Loucy (cell line): ENCODE measurements around the gene ATP11A.

Experiments
- H2AFZ ChIP-seq: fragments of 200-600 bp; sonication (generic); 2 replicates; pipeline ENCODE4 v1.6.0; 2016; ENCODE audit warnings: antibody characterized with exemption, mild to moderate bottlenecking, low read length, moderate library complexity
- H3F3A ChIP-seq: fragments of 200-600 bp; 2 replicates; pipeline ENCODE4 v1.6.0; 2016; ENCODE audit warnings: antibody characterized with exemption, low read depth, mild to moderate bottlenecking
- H3K27me3 ChIP-seq: fragments of 200-600 bp; sonication (generic); 2 replicates; pipeline ENCODE4 v1.6.1; 2014; ENCODE audit warnings: low read length, mild to moderate bottlenecking; ENCODE audit not compliant: insufficient read depth, poor library complexity, severe bottlenecking
- H3K36me3 ChIP-seq: fragments of 200-600 bp; sonication (generic); 2 replicates; pipeline ENCODE4 v1.6.1; 2016; ENCODE audit warnings: low read length; ENCODE audit not compliant: insufficient read depth
- H3K4me1 ChIP-seq: fragments of 200-600 bp; sonication (generic); 2 replicates; pipeline ENCODE4 v1.5.1; 2014; ENCODE audit warnings: low read length, mild to moderate bottlenecking; ENCODE audit not compliant: insufficient read depth, poor library complexity, severe bottlenecking
- H3K4me2 ChIP-seq: fragments of 200-600 bp; sonication (generic); 2 replicates; pipeline ENCODE4 v1.6.0; 2014; ENCODE audit warnings: antibody characterized with exemption, low read length, low read depth, mild to moderate bottlenecking; ENCODE audit not compliant: poor library complexity, severe bottlenecking
- H3K4me3 ChIP-seq: fragments of 200-600 bp; sonication (generic); 2 replicates; pipeline ENCODE4 v1.5.1; 2014; ENCODE audit warnings: low read length, mild to moderate bottlenecking, mixed read lengths; ENCODE audit not compliant: poor library complexity, severe bottlenecking
- H3K79me2 ChIP-seq: fragments of 200-600 bp; sonication (generic); 2 replicates; pipeline ENCODE4 v1.6.1; 2014; ENCODE audit warnings: low read length; ENCODE audit not compliant: insufficient read depth
- H3K9ac ChIP-seq: fragments of 200-600 bp; sonication (generic); 2 replicates; pipeline ENCODE4 v1.6.0; 2014; ENCODE audit warnings: mild to moderate bottlenecking, low read depth, low read length, moderate library complexity; ENCODE audit not compliant: poor library complexity, severe bottlenecking
- H3K9me2 ChIP-seq: fragments of 200-600 bp; sonication (generic); replicated peaks from 2 replicates; pipeline ENCODE4 v1.6.1; 2016; ENCODE audit warnings: low read depth, low read length, mixed read lengths
- H3K9me3 ChIP-seq: fragments of 200-600 bp; sonication (generic); 2 replicates; pipeline ENCODE4 v1.6.1; 2014; ENCODE audit warnings: mild to moderate bottlenecking, antibody characterized with exemption, low read length, low read depth; ENCODE audit not compliant: insufficient read depth
- H4K20me1 ChIP-seq: fragments of 200-600 bp; sonication (generic); 2 replicates; pipeline ENCODE4 v1.6.0; 2014; ENCODE audit warnings: antibody characterized with exemption, low read length, mild to moderate bottlenecking; ENCODE audit not compliant: insufficient read depth, poor library complexity, severe bottlenecking
- CTCF ChIP-seq: fragments of 200-600 bp; sonication (generic); conservative IDR thresholded peaks from 2 replicates; pipeline ENCODE4 v1.5.1; 2014; ENCODE audit warnings: mild to moderate bottlenecking, antibody characterized with exemption, low read length
- EZH2phosphoT487 ChIP-seq: fragments of 200-600 bp; IDR thresholded peaks from 2 replicates; pipeline ENCODE4 v1.6.1; 2018; ENCODE audit warnings: antibody characterized with exemption, mild to moderate bottlenecking, moderate library complexity, borderline replicate concordance

ATP11A gene

GRCh38 chr13:112842343-112842856 lies 152.6 kb downstream of the ATP11A start:
- Histone ChIP-seq H3K4me1 (no peaks in the 10 kb centered on the region), H2AFZ (no peak overlapping the region), H3K4me3 (no peak overlapping the region), H3K36me3 (no peaks in the 10 kb centered on the region; the same call in 1 of the 2 replicates), H3K27me3 (no peaks in the 10 kb centered on the region), H3K9ac (no peak overlapping the region), H3F3A (no peaks in the 10 kb centered on the region), H4K20me1 (no peaks in the 10 kb centered on the region), H3K4me2 (no peak overlapping the region), H3K9me2 (no peaks in the 10 kb centered on the region), H3K79me2 (no peaks in the 10 kb centered on the region), H3K9me3 (no peaks in the 10 kb centered on the region)
- TF ChIP-seq EZH2phosphoT487 (no peak), CTCF (no peak)

GRCh38 chr13:112842931-112843391 lies 153.1 kb downstream of the ATP11A start:
- Histone ChIP-seq H4K20me1 (no peaks in the 10 kb centered on the region), H3K27me3 (no peaks in the 10 kb centered on the region), H3K36me3 (no peaks in the 10 kb centered on the region; the same call in 1 of the 2 replicates), H3K9me2 (no peaks in the 10 kb centered on the region), H3K4me1 (no peaks in the 10 kb centered on the region), H3K9me3 (no peaks in the 10 kb centered on the region), H3K79me2 (no peaks in the 10 kb centered on the region), H3K9ac (no peak overlapping the region), H3K4me3 (no peak overlapping the region), H2AFZ (no peak overlapping the region), H3K4me2 (no peak overlapping the region), H3F3A (no peaks in the 10 kb centered on the region)
- no peak for TF ChIP-seq EZH2phosphoT487
- no peak for TF ChIP-seq CTCF

GRCh38 chr13:112843392-112844111 lies 153.7 kb downstream of the ATP11A start:
- Histone ChIP-seq H3K9me2 (no peaks in the 10 kb centered on the region), H3K27me3 (no peaks in the 10 kb centered on the region), H2AFZ (no peak overlapping the region), H3K79me2 (no peaks in the 10 kb centered on the region), H3K9ac (no peak overlapping the region), H3K4me1 (no peaks in the 10 kb centered on the region), H3K36me3 (no peaks in the 10 kb centered on the region; the same call in 1 of the 2 replicates), H3K4me2 (no peak overlapping the region), H3F3A (no peaks in the 10 kb centered on the region), H3K9me3 (no peaks in the 10 kb centered on the region), H4K20me1 (no peaks in the 10 kb centered on the region), H3K4me3 (no peak overlapping the region)
- no peak for TF ChIP-seq EZH2phosphoT487
- no peak for TF ChIP-seq CTCF
